ENCODE results near the gene MRPL34. TPM values are rescaled to one million over a fixed set of nuclear protein-coding genes. Genes with fewer than 3 reads are reported as not detected.

The MRPL34 gene
- total RNA-seq: 23.7 and 24.3 TPM in 2 replicates

DNA sequence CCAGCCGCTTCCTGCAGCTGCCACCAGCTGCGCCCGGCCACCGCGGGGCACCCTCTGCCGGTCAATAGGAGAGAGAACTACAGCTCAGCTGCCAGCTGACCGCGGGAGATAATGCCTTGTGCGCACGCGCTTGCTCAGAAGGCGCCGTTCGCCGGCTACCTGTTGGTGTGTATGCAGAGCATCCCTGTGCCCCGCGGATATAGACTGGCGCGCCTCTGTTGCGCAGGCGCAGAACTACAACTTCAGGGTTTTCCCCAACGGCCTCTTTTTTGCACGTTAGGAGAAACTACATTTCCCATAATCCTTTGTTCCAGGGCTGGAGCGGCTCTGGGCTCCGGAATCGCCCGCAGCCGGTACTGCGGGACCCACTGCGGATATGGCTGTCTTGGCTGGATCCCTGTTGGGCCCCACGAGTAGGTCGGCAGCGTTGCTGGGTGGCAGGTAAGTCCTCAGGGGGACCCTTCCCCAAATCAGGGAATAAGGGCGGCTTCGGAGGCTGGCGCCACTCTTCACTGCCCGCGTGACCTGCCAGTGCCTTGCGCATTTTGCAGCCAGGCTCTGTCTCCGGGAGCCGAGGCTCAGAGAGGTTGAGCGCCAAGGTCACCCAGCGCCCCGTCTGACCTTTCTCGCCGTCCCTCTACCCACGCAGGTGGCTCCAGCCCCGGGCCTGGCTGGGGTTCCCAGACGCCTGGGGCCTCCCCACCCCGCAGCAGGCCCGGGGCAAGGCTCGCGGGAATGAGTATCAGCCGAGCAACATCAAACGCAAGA lies at the start of gene MRPL34:
Gene MRPL34 (plus strand): TSS at position 356 of the 768 bp plus-strand sequence. CDS start 21 bp downstream, at position 377.
- DNase-seq (ENCODE audit: low read depth) (peak; percentile 99), FAIRE-seq (no peak)
- TF ChIP-seq, protein P1, sequence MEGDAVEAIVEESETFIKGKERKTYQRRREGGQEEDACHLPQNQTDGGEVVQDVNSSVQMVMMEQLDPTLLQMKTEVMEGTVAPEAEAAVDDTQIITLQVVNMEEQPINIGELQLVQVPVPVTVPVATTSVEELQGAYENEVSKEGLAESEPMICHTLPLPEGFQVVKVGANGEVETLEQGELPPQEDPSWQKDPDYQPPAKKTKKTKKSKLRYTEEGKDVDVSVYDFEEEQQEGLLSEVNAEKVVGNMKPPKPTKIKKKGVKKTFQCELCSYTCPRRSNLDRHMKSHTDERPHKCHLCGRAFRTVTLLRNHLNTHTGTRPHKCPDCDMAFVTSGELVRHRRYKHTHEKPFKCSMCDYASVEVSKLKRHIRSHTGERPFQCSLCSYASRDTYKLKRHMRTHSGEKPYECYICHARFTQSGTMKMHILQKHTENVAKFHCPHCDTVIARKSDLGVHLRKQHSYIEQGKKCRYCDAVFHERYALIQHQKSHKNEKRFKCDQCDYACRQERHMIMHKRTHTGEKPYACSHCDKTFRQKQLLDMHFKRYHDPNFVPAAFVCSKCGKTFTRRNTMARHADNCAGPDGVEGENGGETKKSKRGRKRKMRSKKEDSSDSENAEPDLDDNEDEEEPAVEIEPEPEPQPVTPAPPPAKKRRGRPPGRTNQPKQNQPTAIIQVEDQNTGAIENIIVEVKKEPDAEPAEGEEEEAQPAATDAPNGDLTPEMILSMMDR (IDR thresholded peaks at IDR 0.05; ENCODE audit: insufficient read depth, low read length, severe bottlenecking): peak; percentile 94
- Histone ChIP-seq H3K4me3 (ENCODE audit: low read depth, low read length) (peak within 1 kb of the TSS; percentile 64), H3K36me3 (ENCODE audit: control insufficient read depth, insufficient read depth, low read length) (no peaks in the 10 kb centered on the region), H3K27me3 (ENCODE audit: control insufficient read depth, insufficient read depth, low read length) (no peaks in the 10 kb centered on the region)

- TF ChIP-seq, protein P1 (IDR thresholded peaks at IDR 0.05; ENCODE audit: insufficient read depth, low read length, severe bottlenecking): no peak
- FAIRE-seq (no peak), DNase-seq (ENCODE audit: low read depth) (no peak)
- H3K27me3 ChIP-seq (ENCODE audit: control insufficient read depth, insufficient read depth, low read length): no peaks in the 10 kb centered on the region
- no peak overlapping the region for H3K4me3 ChIP-seq (ENCODE audit: low read depth, low read length)
- H3K36me3 ChIP-seq (ENCODE audit: control insufficient read depth, insufficient read depth, low read length): no peaks in the 10 kb centered on the region
These were observed 49.5 kb upstream of the MRPL34 start for GRCh38 chr19:17256130-17256529.

GRCh38 chr19:17259118-17259780 lies 46.4 kb upstream of the MRPL34 start:
- DNase-seq (ENCODE audit: low read depth) (no peak), FAIRE-seq (no peak)
- H3K4me3 ChIP-seq (ENCODE audit: low read depth, low read length): no peak overlapping the region

GRCh38 chr19:17259934-17260333 lies 45.7 kb upstream of the MRPL34 start:
- DNase-seq (ENCODE audit: low read depth): no peak
- no peaks in the 10 kb centered on the region for H3K27me3 ChIP-seq (ENCODE audit: control insufficient read depth, insufficient read depth, low read length)
- no peaks in the 10 kb centered on the region for H3K36me3 ChIP-seq (ENCODE audit: control insufficient read depth, insufficient read depth, low read length)
- FAIRE-seq: no peak
- H3K4me3 ChIP-seq (ENCODE audit: low read depth, low read length): no peak overlapping the region
- TF ChIP-seq, protein P1 (IDR thresholded peaks at IDR 0.05; ENCODE audit: insufficient read depth, low read length, severe bottlenecking): no peak

More at GRCh38 chr19:17259118-17259780, 46.4 kb upstream of the MRPL34 start:
- TF ChIP-seq, protein P1 (IDR thresholded peaks at IDR 0.05; ENCODE audit: insufficient read depth, low read length, severe bottlenecking): no peak
- Histone ChIP-seq H3K27me3 (ENCODE audit: control insufficient read depth, insufficient read depth, low read length) (no peaks in the 10 kb centered on the region), H3K36me3 (ENCODE audit: control insufficient read depth, insufficient read depth, low read length) (no peaks in the 10 kb centered on the region)

DNA sequence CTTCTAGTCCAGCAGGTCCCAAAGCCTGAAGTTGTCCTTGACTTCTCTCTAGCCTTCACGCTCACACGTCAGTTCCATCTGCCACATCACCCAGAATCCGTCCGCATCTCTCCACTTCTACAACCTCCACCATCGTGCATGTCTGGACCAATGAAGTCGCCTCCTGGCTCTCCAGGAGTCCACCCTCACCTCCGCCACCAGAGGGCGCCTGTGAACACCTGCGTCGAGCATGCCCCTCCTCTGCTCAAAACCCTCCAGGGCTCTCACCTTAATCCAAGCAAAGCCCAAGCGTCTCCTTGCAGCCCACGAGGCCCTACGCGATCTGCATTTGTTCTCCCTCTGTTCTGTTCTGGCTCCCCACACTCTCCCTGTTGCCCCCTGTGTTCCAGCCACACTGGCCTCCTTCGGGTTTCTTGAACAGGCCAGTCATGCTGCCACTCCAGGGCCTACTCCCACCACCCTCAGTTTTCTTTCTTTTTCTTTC lies 44.8 kb upstream of the MRPL34 start:
- FAIRE-seq: no peak
- Histone ChIP-seq H3K27me3 (ENCODE audit: control insufficient read depth, insufficient read depth, low read length) (no peaks in the 10 kb centered on the region), H3K4me3 (ENCODE audit: low read depth, low read length) (no peak overlapping the region), H3K36me3 (ENCODE audit: control insufficient read depth, insufficient read depth, low read length) (no peaks in the 10 kb centered on the region)
- TF ChIP-seq, protein P1 (IDR thresholded peaks at IDR 0.05; ENCODE audit: insufficient read depth, low read length, severe bottlenecking): peak; percentile 99
- peak; percentile 67 for DNase-seq (ENCODE audit: low read depth)

Measured in bronchial epithelial cell (primary cell).